OCI-LY1 (cell line): ENCODE data around the gene C3.

Experiments used
- H2AFZ ChIP-seq: fragments of 200-600 bp; sonication (generic), shearing (Covaris generic); 2 replicates; pipeline ENCODE4 v1.6.0; 2014; ENCODE audit warnings: antibody characterized with exemption, mild to moderate bottlenecking, low read length
- H3F3A ChIP-seq: fragments of 200-600 bp; sonication (generic), shearing (Covaris generic); 2 replicates; pipeline ENCODE4 v1.6.0; 2014; ENCODE audit warnings: mild to moderate bottlenecking, antibody characterized with exemption, low read length, moderate library complexity; ENCODE audit not compliant: insufficient read depth
- H3K27ac ChIP-seq: fragments of 200-600 bp; sonication (generic); 2 replicates; pipeline ENCODE4 v1.5.1; 2014; ENCODE audit warnings: low read length, mixed run types, mild to moderate bottlenecking, low read depth; ENCODE audit not compliant: poor library complexity, severe bottlenecking
- H3K27me3 ChIP-seq: fragments of 200-600 bp; sonication (generic); 2 replicates; pipeline ENCODE4 v1.6.0; 2014; ENCODE audit warnings: antibody characterized with exemption, mild to moderate bottlenecking, low read length, moderate library complexity; ENCODE audit not compliant: insufficient read depth
- H3K36me3 ChIP-seq: fragments of 200-600 bp; sonication (generic); 2 replicates; pipeline ENCODE4 v1.6.1; 2014; ENCODE audit warnings: mild to moderate bottlenecking, antibody characterized with exemption, low read length, moderate library complexity, mixed read lengths; ENCODE audit not compliant: insufficient read depth
- H3K4me1 ChIP-seq: fragments of 200-600 bp; sonication (generic); 2 replicates; pipeline ENCODE4 v1.5.1; 2014; ENCODE audit warnings: mild to moderate bottlenecking, low read length, moderate library complexity; ENCODE audit not compliant: insufficient read depth, severe bottlenecking
- H3K4me2 ChIP-seq: fragments of 200-600 bp; sonication (generic), shearing (Covaris generic); 2 replicates; pipeline ENCODE4 v1.6.1; 2014; ENCODE audit warnings: low read length
- H3K4me3 ChIP-seq: fragments of 200-600 bp; sonication (generic); 2 replicates; pipeline ENCODE4 v1.5.1; 2014; ENCODE audit warnings: low read length, low read depth, mild to moderate bottlenecking, mixed read lengths; ENCODE audit not compliant: poor library complexity, severe bottlenecking
- H3K79me2 ChIP-seq: fragments of 200-600 bp; shearing (Covaris generic); 2 replicates; pipeline ENCODE4 v1.6.1; 2016; ENCODE audit warnings: mixed run types, low read length, mixed read lengths; ENCODE audit not compliant: insufficient read depth
- H3K9ac ChIP-seq: fragments of 200-600 bp; sonication (generic), shearing (Covaris generic); 2 replicates; pipeline ENCODE4 v1.6.1; 2014; ENCODE audit warnings: mild to moderate bottlenecking, low read length, mixed read lengths
- H3K9me2 ChIP-seq: fragments of 200-600 bp; sonication (generic), shearing (Covaris generic); 2 replicates; pipeline ENCODE4 v1.6.1; 2014; ENCODE audit warnings: low read depth, mild to moderate bottlenecking, low read length, mixed read lengths
- H3K9me3 ChIP-seq: fragments of 200-600 bp; shearing (Covaris generic); 2 replicates; pipeline ENCODE4 v1.6.1; 2014; ENCODE audit warnings: low read length, mixed read lengths
- H4K20me1 ChIP-seq: fragments of 200-600 bp; sonication (generic), shearing (Covaris generic); 2 replicates; pipeline ENCODE4 v1.6.0; 2016; ENCODE audit warnings: mild to moderate bottlenecking, low read length; ENCODE audit not compliant: insufficient read depth
- CTCF ChIP-seq: fragments of 200-600 bp; sonication (generic), shearing (Covaris generic); IDR thresholded peaks from 2 replicates; pipeline ENCODE4 v1.5.1; 2017; ENCODE audit warnings: mild to moderate bottlenecking, antibody characterized with exemption, low read length, moderate library complexity, mixed read lengths
- EZH2 ChIP-seq: fragments of 200-600 bp; sonication (generic), shearing (Covaris generic); IDR thresholded peaks from 2 replicates; pipeline ENCODE4 v1.8.0; 2017; ENCODE audit warnings: borderline replicate concordance, mixed run types, mild to moderate bottlenecking, antibody characterized with exemption, low read length, moderate library complexity, mixed read lengths

The C3 gene

GRCh38 chr19:6736917-6737283 lies 16.4 kb upstream of the C3 start:
- Histone ChIP-seq H3K4me2 (peak overlapping the region; percentile 84), H3K27me3 (no peaks in the 10 kb centered on the region), H3F3A (peaks cover 7% of the 10 kb centered on the region; the same call in 1 of the 2 replicates), H2AFZ (no peak overlapping the region), H3K4me3 (peak overlapping the region; percentile 74), H3K27ac (peak overlapping the region; percentile 51), H3K4me1 (peaks cover 44% of the 10 kb centered on the region), H3K79me2 (no peaks in the 10 kb centered on the region), H3K9ac (peak overlapping the region; percentile 70), H3K9me3 (no peaks in the 10 kb centered on the region), H4K20me1 (no peaks in the 10 kb centered on the region), H3K9me2 (no peaks in the 10 kb centered on the region), H3K36me3 (no peaks in the 10 kb centered on the region)
- TF ChIP-seq CTCF (no peak; the same call in 1 of the 2 replicates), EZH2 (no peak)

- Histone ChIP-seq H2AFZ (no peak overlapping the region), H3K4me2 (peak overlapping the region; percentile 84), H3K27ac (peak overlapping the region; percentile 51), H3K9ac (peak overlapping the region; percentile 70), H3K79me2 (no peaks in the 10 kb centered on the region), H3K36me3 (no peaks in the 10 kb centered on the region), H3K27me3 (no peaks in the 10 kb centered on the region), H3K9me3 (no peaks in the 10 kb centered on the region), H3K4me1 (peaks cover 38% of the 10 kb centered on the region), H3K4me3 (peak overlapping the region; percentile 74), H4K20me1 (no peaks in the 10 kb centered on the region), H3K9me2 (no peaks in the 10 kb centered on the region), H3F3A (peaks cover 7% of the 10 kb centered on the region; the same call in 1 of the 2 replicates)
- TF ChIP-seq EZH2 (no peak), CTCF (peak; percentile 66)
These were observed 15.9 kb upstream of the C3 start for GRCh38 chr19:6736169-6736916.

GRCh38 chr19:6735181-6735911 lies 14.9 kb upstream of the C3 start:
- Histone ChIP-seq H4K20me1 (no peaks in the 10 kb centered on the region), H3K9ac (peak overlapping the region; percentile 70; the same call in 1 of the 2 replicates), H3K4me3 (peak overlapping the region; percentile 74), H3K4me2 (peak overlapping the region; percentile 84), H3K9me2 (no peaks in the 10 kb centered on the region), H3K4me1 (peaks cover 30% of the 10 kb centered on the region), H3K27ac (peak overlapping the region; percentile 51), H3F3A (peaks cover 7% of the 10 kb centered on the region; the same call in 1 of the 2 replicates), H3K27me3 (no peaks in the 10 kb centered on the region), H3K36me3 (no peaks in the 10 kb centered on the region), H2AFZ (no peak overlapping the region), H3K79me2 (no peaks in the 10 kb centered on the region), H3K9me3 (no peaks in the 10 kb centered on the region)
- TF ChIP-seq EZH2 (no peak), CTCF (no peak)
